Kidney (tissue), 14 donors: ENCODE results near the gene NCMAP. TPM values are rescaled to one million over a fixed set of nuclear protein-coding genes. Genes with fewer than 3 reads are reported as not detected.

ENCODE experiments used
- DNase-seq, 5 donors: peaks; one replicate each; pipeline ENCODE4 v3.0.0-alpha.2; 2013 to 2020
- FAIRE-seq: peaks from 2 replicates; lab custom pipeline; 2012; peaks lifted over from hg19 to GRCh38; lab: Jason Lieb, UNC
- H3K27ac ChIP-seq, 2 donors: one replicate each; pipeline ENCODE4 v1.7.0; 2013; ENCODE audit warnings: low read depth in 2 of 2, low read length in 2 of 2, inconsistent platforms in 1 of 2
- H3K27me3 ChIP-seq: one replicate; pipeline ENCODE4 v1.7.1; 2013; ENCODE audit warnings: low read length, inconsistent platforms; ENCODE audit not compliant: control insufficient read depth, insufficient read depth
- H3K36me3 ChIP-seq, 3 donors: one replicate each; pipeline versions ENCODE4 v1.7.0 to v1.7.1; 2013; ENCODE audit warnings: low read length in 3 of 3, control low read depth in 1 of 3, inconsistent platforms in 1 of 3; ENCODE audit not compliant: insufficient read depth in 3 of 3, control insufficient read depth in 2 of 3
- H3K4me1 ChIP-seq, 3 donors: one replicate each; pipeline versions ENCODE4 v1.7.0 to v1.7.1; 2013; ENCODE audit warnings: low read length in 3 of 3, inconsistent platforms in 1 of 3, low read depth in 1 of 3; ENCODE audit not compliant: control insufficient read depth in 2 of 3, insufficient read depth in 2 of 3
- H3K4me3 ChIP-seq, 3 donors: one replicate each; pipeline versions ENCODE4 v1.7.0 to v1.8.1; 2013; ENCODE audit warnings: low read length in 3 of 3, control low read depth in 1 of 3, inconsistent platforms in 1 of 3
- H3K9ac ChIP-seq, 3 donors: one replicate each; pipeline versions ENCODE4 v1.7.0 to v1.7.1; 2013; ENCODE audit warnings: low read length in 3 of 3, control low read depth in 1 of 3, inconsistent platforms in 1 of 3
- H3K9me3 ChIP-seq, 3 donors: one replicate each; pipeline versions ENCODE4 v1.7.0 to v1.7.1; 2013; ENCODE audit warnings: low read length in 3 of 3, control low read depth in 1 of 3, inconsistent platforms in 1 of 3; ENCODE audit not compliant: control insufficient read depth in 2 of 3, insufficient read depth in 1 of 3
- CTCF ChIP-seq: IDR thresholded peaks from 3 replicates; pipeline ENCODE4 v1.5.1; 2012; ENCODE audit warnings: mild to moderate bottlenecking, moderate library complexity, borderline replicate concordance; ENCODE audit not compliant: insufficient read depth; ENCODE audit errors: extremely low read depth
- intact Hi-C: fragments of 100-400 bp; cut with DNase I; formaldehyde crosslinking; loops from one replicate; pipeline ENCODE4 v1.11.1; 2022
- polyA plus RNA-seq: library from polyadenylated mRNA; stranded (reverse); fragments of 350-450 nt; fragmentation: Illumina TruSeq; extraction: RNeasy Lipid Tissue Mini Kit (QIAGEN cat#74804); gene quantifications from one replicate; pipeline ENCODE4 v1.2.3, GENCODE V29; 2014; ENCODE audit warnings: low read depth, low replicate concordance; ENCODE audit not compliant: insufficient read depth
- total RNA-seq: library from RNA; stranded (reverse); fragmentation: NEBNext Ultra II Directional; extraction: Animal tissue kit (Norgen Biotek cat#: 25700); gene quantifications from one replicate; pipeline ENCODE4 v1.2.1, GENCODE V29; 2021
- donor health status: control.
- donor health status: control.
- donor health status: control.
- donor health status: control.
- donor health status: control.
- donor health status: DM: yes; HTN: yes; CAD: no.
- donor health status: Normal renal cell carcinoma (clear cell type).

The NCMAP gene
- total and polyA plus RNA-seq, 2 donors from 2014 or later: 0.65 to 11.0 TPM

GRCh38 chr1:24580756-24581155 is 24.9 kb downstream of the NCMAP start:
- Histone ChIP-seq H3K9me3 (no peaks in the 10 kb centered on the region), H3K27me3 (no peaks in the 10 kb centered on the region), H3K4me3 (no peak overlapping the region), H3K36me3 (no peaks in the 10 kb centered on the region), H3K27ac (no peak overlapping the region), H3K9ac (no peak overlapping the region), H3K4me1 (no peaks in the 10 kb centered on the region)
- intact Hi-C loops: no loop called here
- no peak for FAIRE-seq
- no peak for DNase-seq
- TF ChIP-seq CTCF: no peak

GRCh38 chr1:24584171-24584647 is 28.3 kb downstream of the NCMAP start:
- no peak overlapping the region for H3K27ac ChIP-seq
- no peaks in the 10 kb centered on the region for H3K9me3 ChIP-seq
- DNase-seq (no peak), FAIRE-seq (no peak)
- no peaks in the 10 kb centered on the region for H3K36me3 ChIP-seq
- H3K27me3 ChIP-seq: no peaks in the 10 kb centered on the region
- no peak for TF ChIP-seq CTCF
- no peaks in the 10 kb centered on the region for H3K4me1 ChIP-seq
- intact Hi-C loops: no loop called here
- no peak overlapping the region for H3K9ac ChIP-seq
- no peak overlapping the region for H3K4me3 ChIP-seq

- H3K9me3 ChIP-seq: no peaks in the 10 kb centered on the region
- FAIRE-seq (no peak), DNase-seq (no peak)
- no peaks in the 10 kb centered on the region for H3K27me3 ChIP-seq
- no peaks in the 10 kb centered on the region for H3K36me3 ChIP-seq
- intact Hi-C loops: no loop called here
- H3K4me1 ChIP-seq: no peaks in the 10 kb centered on the region
- H3K4me3 ChIP-seq: no peak overlapping the region
- no peak overlapping the region for H3K27ac ChIP-seq
- TF ChIP-seq CTCF: no peak
- H3K9ac ChIP-seq: no peak overlapping the region
Observed at GRCh38 chr1:24586119-24586518, 30.2 kb downstream of the NCMAP start.
